HG03196 (cell line): ENCODE results near the gene ABCC10.
"Not testable (repeated sequence)": the region's sequence is repeated elsewhere in the genome, so short reads cannot be mapped to it uniquely, and the experiment has no call there.

Experiments
- ATAC-seq: cut with Tn5 transposase; IDR thresholded peaks from one replicate; pipeline ENCODE4 v1.9.1; 2021; ENCODE audit not compliant: unreplicated experiment

Gene ABCC10

DNA sequence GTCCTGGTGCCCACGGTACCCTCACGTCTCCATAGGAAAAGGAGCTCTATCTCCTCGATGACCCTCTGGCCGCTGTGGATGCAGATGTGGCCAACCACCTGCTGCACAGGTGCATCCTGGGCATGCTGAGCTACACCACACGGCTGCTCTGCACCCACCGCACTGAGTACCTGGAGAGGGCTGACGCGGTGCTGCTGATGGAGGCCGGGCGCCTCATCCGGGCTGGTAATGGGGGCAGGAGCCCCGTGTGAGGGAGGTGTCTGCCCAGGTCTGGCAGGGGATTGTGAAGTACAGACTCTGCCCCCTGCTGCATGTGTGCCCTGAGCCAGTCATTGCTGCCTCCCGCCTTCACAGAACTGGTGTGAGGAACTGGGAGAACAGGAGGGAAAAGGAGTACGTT lies 15.6 kb downstream of the ABCC10 start:
- ATAC-seq: no peak

DNA sequence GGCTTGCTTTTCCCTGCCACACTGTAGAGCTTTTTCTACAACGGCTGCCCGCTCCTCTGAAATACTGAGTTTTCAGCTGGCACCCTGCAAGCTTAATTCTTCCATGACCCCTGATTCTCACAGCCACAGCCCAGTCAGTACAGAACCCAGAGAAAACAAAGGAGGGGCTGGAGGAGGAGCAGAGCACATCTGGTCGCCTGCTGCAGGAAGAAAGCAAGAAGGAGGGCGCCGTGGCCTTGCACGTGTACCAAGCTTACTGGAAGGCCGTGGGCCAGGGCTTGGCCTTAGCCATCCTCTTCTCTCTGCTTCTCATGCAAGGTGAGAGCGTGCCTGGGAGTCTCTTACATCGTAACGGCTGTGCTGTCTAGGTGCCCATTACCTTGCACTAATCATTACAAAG lies 16.7 kb downstream of the ABCC10 start:
- ATAC-seq: no peak

DNA sequence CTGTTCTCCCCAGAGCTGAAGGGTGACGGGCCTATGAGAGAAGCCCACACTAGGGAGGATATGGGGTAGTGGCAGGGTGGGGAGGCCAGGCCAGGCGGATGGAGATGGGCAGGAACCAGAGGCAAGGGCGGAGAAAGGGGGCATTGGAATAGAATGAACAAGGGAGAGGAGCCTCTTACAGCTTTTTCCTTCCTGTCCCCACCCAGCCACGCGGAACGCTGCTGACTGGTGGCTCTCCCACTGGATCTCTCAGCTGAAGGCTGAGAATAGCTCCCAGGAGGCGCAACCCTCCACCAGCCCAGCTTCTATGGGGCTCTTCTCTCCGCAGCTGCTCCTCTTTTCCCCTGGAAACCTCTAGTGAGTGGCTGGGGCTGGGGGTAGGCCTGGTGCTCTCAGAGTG lies 17.2 kb downstream of the ABCC10 start:
- no peak for ATAC-seq

DNA sequence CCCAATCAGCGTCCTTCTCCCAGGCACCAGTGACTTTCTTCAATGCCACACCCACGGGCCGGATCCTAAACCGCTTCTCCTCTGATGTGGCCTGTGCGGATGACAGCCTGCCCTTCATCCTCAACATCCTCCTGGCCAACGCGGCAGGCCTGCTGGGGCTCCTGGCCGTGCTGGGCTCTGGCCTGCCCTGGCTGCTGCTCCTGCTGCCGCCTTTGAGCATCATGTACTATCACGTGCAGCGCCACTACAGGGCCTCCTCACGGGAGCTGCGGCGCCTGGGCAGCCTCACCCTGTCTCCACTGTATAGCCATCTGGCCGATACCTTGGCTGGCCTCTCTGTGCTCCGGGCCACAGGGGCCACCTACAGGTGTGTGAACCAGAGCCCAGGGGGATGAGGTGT lies 18.2 kb downstream of the ABCC10 start:
- ATAC-seq: no peak

DNA sequence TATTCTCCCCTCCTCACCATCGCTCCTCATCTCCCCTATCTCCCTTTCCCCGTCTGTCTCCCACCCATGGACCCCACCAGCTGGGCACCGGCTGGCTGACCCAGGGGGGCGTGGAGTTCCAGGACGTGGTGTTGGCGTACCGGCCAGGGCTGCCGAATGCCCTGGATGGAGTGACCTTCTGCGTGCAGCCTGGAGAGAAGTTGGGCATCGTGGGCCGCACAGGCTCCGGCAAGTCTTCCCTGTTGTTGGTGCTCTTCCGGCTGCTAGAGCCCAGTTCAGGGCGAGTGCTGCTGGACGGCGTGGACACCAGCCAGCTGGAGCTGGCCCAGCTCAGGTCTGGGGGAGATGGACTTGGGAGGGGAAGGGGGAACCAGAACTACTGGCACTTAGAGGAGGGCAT lies 20.3 kb downstream of the ABCC10 start:
- no peak for ATAC-seq

DNA sequence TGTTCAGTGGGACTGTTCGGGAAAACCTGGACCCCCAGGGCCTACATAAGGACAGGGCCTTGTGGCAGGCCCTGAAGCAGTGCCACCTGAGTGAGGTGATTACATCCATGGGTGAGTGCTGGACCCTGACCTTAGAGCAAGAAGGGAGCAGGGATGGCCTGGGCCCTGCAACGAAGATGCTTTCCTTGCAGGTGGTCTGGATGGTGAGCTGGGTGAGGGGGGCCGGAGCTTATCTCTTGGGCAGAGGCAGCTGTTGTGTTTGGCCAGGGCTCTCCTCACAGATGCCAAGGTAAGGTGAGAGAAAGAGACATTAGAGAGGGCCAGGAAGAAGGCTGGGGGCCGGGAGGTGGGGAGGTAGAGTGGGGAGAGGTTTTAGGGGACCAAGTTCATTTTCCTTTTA lies 21.6 kb downstream of the ABCC10 start:
- no peak for ATAC-seq

DNA sequence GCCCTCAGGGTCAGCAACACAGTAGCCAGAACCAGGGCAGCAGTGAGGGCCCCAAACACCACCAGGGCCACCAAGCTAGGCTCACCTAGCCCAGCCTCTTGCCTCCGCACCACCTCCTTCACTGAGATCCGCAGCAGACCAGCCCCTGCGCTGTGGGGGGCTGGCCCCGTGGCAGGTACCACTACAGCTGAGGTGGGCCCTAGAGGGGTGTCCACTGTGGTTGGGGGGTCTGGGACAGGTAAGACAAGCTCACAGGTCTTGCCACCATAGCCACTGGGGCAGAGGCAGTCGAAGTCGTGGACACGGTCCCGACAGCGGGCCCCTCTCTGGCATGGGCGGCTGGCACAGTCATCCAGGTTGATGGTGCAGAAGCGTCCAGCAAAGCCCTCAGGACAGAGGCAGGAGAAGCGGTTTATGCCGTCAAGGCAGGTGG lies 23.4 kb downstream of the ABCC10 start:
- ATAC-seq: no peak

DNA sequence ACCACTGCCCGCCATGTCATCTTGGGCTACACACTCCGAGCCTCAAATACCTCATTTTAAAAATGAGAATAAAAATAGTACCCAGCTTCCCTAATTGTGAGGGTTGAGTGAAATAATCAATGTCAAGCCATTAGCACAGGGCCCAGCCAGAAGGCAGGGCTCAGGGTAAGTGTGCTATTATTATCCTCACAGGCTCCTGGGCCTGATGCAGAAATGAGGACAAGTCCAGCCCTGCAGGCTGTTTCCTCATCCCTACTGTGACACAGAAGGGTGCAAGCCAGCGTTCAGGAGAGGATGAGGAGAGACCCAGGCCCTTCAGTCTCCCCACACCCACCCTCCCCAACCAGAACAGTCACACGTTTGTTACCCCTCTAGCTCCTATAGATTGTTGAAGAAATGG lies 24.0 kb downstream of the ABCC10 start:
- no peak for ATAC-seq

DNA sequence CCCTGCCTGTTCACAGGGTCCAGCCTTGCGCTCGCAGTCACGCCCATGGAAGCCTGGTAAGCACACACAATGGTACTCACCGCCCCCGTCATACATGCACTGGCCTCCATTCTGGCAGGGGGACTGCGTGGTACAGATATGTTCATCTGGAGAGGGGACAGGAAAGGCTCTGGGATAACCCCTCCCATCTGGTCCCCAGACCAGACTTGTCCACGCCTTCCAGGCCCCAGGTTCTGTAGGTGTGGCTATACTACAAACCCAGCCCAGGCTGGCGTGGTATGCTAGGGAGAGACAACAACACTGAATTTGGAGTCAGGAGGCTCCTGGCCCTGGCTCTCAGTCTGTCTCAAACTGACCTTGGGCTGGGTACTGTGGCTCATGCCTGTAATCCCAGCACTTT lies 24.6 kb downstream of the ABCC10 start:
- ATAC-seq: no peak

DNA sequence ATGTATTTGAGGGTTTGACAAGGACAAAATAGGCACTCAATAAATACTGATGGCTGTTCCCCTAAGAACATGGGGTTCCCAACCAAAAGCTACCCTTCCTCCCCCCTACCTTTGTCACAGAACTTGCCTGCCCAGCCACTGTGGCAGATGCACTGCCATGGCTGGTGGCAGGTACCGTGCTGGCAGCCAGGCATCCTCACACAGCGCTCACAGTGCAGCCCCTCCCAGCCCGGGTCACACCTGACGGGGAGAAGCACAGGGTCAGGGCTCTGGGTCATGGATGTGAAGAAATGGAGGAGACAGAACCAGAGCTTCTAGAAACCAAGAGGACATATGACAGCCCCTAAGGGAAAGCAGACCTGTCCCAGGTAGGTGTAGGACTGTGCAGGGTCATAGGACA lies 25.6 kb downstream of the ABCC10 start:
- no peak for ATAC-seq

DNA sequence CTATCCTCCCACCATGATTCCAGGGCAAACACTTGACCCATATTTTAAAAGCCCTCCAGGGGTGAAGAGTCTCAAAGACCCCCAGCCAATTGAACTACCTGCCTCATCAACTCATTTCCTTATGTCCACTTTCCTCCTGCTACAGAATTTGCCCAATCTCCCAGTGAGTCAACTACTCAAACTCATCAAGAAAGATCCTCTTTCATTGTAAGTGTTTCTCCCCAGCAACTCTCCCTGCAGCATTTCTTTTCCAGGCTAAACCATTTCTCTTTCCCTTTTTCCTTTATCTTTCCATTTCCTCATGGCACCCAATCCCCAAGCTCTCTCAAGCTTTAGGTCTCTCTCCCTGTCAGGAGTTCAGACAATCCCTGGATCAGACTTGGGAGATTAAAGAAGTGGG lies 26.5 kb downstream of the ABCC10 start:
- no peak for ATAC-seq

DNA sequence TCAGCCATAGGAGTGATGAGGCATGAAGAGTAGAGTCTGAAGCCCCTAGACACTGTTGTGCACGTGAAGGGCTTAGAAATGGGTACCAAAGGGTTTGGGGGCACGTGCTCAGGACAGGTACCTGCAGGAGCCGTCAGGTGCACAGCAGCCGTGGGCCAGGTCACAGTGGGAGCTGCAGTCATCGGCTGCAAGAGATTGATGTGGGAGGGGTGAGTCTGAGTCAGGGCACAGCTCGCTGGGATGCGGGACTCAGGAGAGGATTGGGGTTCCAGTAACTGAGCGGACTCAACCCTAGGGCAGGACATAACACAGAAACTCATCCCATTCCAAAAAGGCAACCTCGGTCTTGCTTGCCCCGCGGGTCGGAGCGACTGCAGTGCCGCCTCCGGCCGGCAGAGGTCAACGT lies 27.0 kb downstream of the ABCC10 start:
- ATAC-seq: no peak

DNA sequence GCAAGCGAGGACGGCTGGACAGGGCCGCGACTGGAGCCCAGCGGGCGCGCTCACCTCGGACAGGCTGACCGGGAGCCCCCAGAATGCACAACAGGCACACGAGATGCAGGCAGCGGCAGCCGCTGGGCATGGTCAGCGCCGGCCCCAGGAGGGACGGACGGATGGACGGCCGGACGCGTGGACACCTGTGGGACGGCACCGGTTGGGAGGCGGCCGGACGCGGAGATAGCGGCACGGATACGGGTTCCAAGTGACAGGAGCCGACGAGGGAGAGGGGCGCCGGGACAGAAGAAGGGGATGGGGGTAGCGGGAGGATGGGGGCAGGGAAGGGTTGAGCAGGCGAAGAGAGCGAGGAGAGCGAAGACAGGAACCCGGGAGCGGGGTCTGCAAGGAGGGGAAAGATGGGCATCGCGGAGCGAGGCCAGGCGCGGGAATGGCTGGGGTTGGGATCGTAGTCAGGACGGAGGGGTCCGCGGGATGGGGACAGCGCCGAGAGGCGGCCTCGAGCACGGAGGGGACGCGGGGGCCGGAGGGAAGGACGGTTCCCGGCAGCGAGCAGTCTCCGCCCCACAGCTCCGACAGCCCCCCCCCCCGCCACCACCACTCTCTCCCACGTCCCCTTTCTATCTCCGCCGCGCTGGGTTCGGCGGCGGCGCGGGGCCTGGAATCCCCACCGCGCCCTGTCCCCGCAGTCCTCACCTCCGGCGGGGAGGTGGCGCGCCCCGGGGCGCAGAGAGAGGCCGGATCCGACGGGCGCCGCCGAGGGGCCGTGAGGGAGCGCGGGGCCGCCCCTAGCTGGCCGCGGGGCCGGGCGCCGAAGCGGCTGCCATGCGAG lies 27.6 kb downstream of the ABCC10 start:
- no peak for ATAC-seq

DNA sequence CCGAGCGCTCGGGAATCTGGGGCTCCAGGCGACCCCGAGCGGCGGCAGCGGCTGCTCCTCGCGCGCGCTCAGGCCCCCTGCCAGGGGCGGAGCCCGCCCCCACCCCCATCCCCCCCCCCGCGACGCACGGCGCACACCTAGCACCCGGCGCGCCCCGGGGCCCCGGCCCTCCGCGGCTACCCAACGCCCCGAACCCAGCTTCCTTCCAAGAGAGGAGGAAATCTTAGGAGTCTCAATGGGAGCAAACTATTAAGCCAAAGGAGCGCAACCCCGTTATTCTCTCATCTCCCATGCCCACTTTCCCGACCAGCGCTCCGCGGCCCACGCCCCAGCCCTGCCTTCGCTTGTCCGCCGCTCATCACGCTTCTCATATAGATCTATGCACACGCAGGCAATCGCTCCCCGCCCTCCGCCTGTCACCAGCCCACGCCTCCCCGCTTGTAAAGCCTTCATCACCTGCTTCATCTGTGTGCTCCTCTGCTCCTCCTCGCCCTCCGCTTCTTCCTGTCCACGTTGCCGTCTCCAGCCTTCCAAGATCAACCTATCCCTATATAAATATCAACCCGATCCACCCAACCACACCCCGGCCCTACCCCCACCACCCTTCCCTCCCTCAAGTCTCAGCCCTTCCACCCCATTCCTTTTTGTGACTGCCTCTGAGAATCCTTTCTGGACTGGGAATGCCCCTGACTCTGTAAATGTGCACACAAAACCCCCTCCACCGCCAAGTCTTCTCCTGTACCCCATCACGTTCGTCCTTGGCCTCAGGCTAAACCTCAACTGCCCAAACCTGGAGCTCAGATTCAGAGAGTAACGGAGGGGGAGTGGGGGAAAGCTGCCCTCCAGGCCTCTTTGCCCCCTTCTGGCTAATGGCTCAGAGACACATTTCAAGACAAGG lies 28.4 kb downstream of the ABCC10 start, which contains the start of gene DLK2:
TSS of gene DLK2 (minus strand) at position 18 of the 898 bp plus-strand sequence. CDS start 723 bp downstream, outside the sequence.
- ATAC-seq: no peak

DNA sequence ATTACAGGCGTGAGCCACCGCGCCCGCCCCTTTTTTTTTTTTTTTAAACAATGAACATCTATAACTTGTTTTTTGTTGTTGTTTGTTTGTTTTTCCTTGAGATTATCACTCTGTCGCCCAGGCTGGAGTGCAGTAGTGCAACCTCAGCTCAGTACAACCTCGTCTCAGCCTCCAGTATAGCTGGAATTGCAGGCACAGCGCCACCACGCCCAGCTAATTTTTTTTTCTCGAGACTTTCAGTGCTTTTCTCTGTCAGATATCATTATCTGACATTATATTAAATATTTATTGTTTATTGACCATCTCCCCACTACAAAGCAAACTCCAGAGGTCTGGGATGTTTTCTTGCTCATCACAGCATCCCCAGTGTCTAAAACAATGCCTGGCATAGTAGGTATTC lies 30.3 kb downstream of the ABCC10 start:
- ATAC-seq: no peak

DNA sequence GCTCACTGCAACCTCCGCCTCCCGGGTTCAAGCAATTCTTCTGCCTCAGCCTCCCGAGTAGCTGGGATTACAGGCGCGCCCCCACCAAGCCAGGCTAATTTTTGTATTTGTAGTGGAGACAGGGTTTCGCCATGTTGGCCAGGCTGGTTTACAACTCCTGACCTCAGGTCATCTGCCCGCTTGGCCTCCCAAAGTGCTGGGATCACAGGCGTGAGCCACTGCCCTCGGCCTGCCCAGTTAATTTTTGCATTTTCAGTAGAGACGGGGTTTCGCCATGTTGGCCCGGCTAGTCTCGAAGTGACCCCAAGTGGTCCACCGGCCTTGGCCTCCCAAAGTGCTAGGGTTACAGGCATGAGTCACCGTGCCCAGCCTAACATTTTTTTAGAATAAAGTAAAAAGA lies 30.8 kb downstream of the ABCC10 start:
- ATAC-seq: not testable (repeated sequence)

DNA sequence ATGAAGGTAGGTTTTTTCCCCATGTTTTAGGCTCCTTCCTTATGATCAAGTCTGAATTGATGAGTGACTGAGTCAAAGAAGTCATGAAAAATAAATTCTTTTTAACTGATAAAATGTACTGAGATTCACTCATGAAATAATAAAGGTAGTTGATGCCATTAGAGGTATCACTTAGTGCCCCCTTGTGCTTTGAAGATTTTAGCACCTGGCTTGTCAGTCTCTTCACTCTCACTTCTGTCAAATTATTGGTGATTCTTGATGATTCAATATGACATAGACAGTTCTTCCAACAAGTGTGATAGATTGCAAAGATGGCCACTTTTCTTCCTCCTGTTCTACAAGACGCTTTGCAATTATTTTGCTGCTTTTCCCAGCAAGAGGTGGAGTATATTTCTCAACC lies 32.2 kb downstream of the ABCC10 start:
- ATAC-seq: no peak

DNA sequence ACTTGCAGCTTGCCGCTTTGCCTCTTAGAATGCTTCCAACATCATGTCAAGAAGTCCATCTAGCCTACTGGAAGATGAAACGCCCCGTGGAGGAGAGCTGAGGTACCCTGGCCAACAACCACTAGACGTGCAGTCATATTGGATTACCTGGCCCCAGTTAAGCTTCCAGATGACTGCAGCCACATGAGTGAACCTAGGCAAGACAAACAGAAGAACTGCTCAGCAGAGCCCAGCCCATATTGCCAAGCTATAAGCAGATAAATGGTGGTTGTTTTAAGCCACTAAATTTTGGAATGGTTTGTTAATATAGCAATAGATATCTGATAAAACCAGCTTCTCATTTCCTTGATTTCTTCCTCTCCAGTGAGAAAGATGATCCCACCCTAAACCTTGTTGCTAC lies 32.7 kb downstream of the ABCC10 start:
- no peak for ATAC-seq

DNA sequence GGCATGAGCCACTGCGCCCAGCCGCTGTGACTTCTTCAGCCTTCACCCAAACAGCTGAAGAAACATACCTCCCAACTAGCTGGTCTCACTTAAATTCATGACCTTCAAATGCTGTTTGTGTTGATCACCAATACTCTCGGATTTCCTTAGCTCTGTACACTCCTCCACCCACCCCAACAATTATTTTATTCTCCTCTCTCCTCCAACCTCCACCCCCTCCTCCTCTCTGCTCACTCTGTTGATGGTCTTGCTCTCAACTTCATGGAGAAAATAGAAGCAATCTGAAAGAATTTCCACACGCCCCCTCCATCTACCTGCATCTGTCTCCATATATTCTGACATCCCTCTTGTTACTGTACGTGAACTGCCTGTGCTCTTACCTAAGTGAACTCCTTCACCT lies 34.6 kb downstream of the ABCC10 start:
- no peak for ATAC-seq

DNA sequence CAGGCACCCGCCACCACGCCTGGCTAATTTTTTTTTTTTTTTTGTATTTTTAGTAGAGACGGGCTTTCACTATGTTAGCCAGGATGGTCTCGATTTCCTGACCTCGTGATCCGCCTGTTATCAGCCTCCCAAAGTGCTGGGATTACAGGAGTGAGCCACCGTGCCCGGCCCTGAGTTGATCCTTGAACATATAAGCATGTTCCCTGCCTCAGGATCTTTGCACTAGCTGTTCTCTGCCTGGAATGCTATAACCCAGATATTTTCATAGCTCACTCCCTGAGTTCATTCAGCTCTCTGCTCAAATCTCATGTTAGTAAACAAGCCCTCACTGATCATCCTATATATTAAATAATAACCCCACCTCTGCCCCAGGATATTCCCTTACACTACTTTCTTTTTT lies 37.0 kb downstream of the ABCC10 start:
- no peak for ATAC-seq

DNA sequence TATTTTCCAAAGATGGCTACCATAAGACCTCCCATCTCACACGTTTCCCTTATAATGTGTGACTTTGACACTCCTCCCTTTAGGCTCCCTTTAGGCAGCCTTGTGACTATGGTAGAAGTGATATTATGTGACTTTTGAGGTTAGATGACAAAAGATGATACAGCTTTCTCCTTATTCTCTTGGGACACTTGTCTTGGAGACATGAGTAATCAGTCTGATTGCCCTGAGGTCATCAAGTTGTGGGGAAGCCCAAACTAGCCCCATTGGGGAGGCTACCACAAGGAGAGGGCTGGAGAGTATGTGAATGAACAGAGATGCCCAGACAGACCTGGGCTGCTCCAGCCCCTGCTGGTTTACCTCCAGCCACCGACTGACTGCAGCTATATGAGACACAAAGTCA lies 38.6 kb downstream of the ABCC10 start:
- no peak for ATAC-seq

DNA sequence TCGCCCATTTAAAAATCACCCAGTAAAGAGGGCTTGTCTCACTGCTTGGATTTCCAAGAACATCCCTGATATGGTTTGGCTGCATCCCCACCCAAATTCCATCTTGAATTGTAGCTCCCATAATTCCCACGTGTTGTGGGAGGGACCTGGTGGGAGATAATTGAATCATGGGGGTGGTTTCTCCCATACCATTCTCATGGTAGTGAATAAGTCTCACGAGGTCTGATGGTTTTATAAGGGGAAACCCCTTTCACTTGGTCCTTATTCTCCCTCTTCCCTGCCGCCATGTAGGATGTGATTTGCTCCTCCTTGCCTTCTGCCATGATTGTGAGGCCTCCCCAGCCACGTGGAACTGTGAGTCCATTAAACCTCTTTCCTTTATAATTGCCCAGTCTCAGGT lies 39.9 kb downstream of the ABCC10 start:
- ATAC-seq: not testable (repeated sequence)
